B cell (primary cell): ENCODE results near the gene CATSPERD.

Experiments
- CTCF ChIP-seq: fragments of 200-600 bp; IDR thresholded peaks from one replicate; pipeline ENCODE4 v1.8.0; 2022; ENCODE audit warnings: antibody characterized with exemption, mild to moderate bottlenecking
- EZH2 ChIP-seq: IDR thresholded peaks from 2 replicates; pipeline ENCODE4 v1.6.1; 2012; ENCODE audit warnings: borderline replicate concordance, low read depth, mild to moderate bottlenecking, moderate library complexity, low read length; ENCODE audit not compliant: insufficient read depth, poor library complexity, severe bottlenecking

GRCh38 chr19:5753743-5754142 is 33.3 kb downstream of the CATSPERD start:
- TF ChIP-seq CTCF = no peak
- no peak for TF ChIP-seq EZH2
